ENCODE measurements around the gene KBTBD13. TPM values are rescaled to one million over a fixed set of nuclear protein-coding genes. Genes with fewer than 3 reads are reported as not detected.

The KBTBD13 gene
- total and polyA plus RNA-seq, 11 donors = 0.78 to 11.8 (median 4.2) TPM

- Histone ChIP-seq H3K4me3 (no peak within 1 kb of the TSS), H3K36me3 (peaks cover 0 to 86% (median 71%) of the 10 kb centered on the region in 9 donors), H3K27ac (no peak within 1 kb of the TSS), H3K27me3 (no peaks in the 10 kb centered on the region), H3K4me1 (peaks cover 0 to 6% (median 0%) of the 10 kb centered on the region in 12 donors), H3K9me3 (no peaks in the 10 kb centered on the region)
- ATAC-seq (no peak), DNase-seq (no peak)
- whole genome bisulfite sequencing, 4 donors = 84 to 92% (median 88%) methylated on average over 2 of the region's 2 CpGs
- intact Hi-C loops (cut with DNase I) = no loop called here
- TF ChIP-seq CTCF (IDR thresholded peaks at IDR 0.05) = no peak
- no peak for TF ChIP-seq POLR2A (IDR thresholded peaks at IDR 0.05)
These were observed 38.5 kb downstream of the KBTBD13 start, which contains the start of gene UBAP1L for GRCh38 chr15:65115086-65115485. Gene UBAP1L (minus strand): TSS chr15:65115200. CDS start chr15:65106215, 8,985 bp downstream.

- intact Hi-C loops (cut with DNase I) = no loop called here
- no peak for ATAC-seq
- 75 to 78% (median 76%) methylated on average over 5 of the region's 5 CpGs for WGBS, 4 donors
These were observed 39.0 kb downstream of the KBTBD13 start for GRCh38 chr15:65115542-65115941.

More at GRCh38 chr15:65115542-65115941, 39.0 kb downstream of the KBTBD13 start:
- no peak overlapping the region for H3K4me3 ChIP-seq
- H3K9me3 ChIP-seq = no peaks in the 10 kb centered on the region
- no peak overlapping the region for H3K27ac ChIP-seq
- no peaks in the 10 kb centered on the region for H3K27me3 ChIP-seq
- TF ChIP-seq POLR2A (IDR thresholded peaks at IDR 0.05) = no peak
- no peak for TF ChIP-seq CTCF (IDR thresholded peaks at IDR 0.05)
- H3K4me1 ChIP-seq = peaks cover 0 to 3% (median 0%) of the 10 kb centered on the region in 12 donors
- DNase-seq = no peak
- peaks cover 0 to 91% (median 71%) of the 10 kb centered on the region in 9 donors for H3K36me3 ChIP-seq

Other genes with a start within 250 kb of the KBTBD13 start
- gene PLEKHO2, start 234.8 kb upstream of the KBTBD13 start, total RNA-seq = 10 to 100 TPM in 3 of 9 donors, 1 to 10 TPM in 6; 7.0 to 50.8 (median 9.2) TPM
- 10 to 100 TPM in 1 of 2 donors, 1 to 10 TPM in 1; 5.3 to 13.4 TPM for gene PLEKHO2, start 234.8 kb upstream of the KBTBD13 start, polyA plus RNA-seq
- gene ANKDD1A, start 164.8 kb upstream of the KBTBD13 start, total RNA-seq = 1 to 10 TPM in 5 of 9 donors, under 1 TPM in 4; 0.42 to 3.4 (median 1.1) TPM
- gene ANKDD1A, start 164.8 kb upstream of the KBTBD13 start, polyA plus RNA-seq = 1 to 10 TPM in 1 of 2 donors, under 1 TPM in 1; 0.88 to 1.2 TPM
- gene SPG21, start 86.8 kb upstream of the KBTBD13 start, total RNA-seq = 10 to 100 TPM; 38.2 to 63.6 (median 48.7) TPM
- 10 to 100 TPM; 34.9 to 70.3 TPM for gene SPG21, start 86.8 kb upstream of the KBTBD13 start, polyA plus RNA-seq
- gene MTFMT, start 47.1 kb upstream of the KBTBD13 start, total RNA-seq = 10 to 100 TPM; 14.3 to 41.0 (median 20.5) TPM
- gene MTFMT, start 47.1 kb upstream of the KBTBD13 start, polyA plus RNA-seq = 10 to 100 TPM in 1 of 2 donors, 1 to 10 TPM in 1; 6.0 to 14.4 TPM
- gene SLC51B, start 31.4 kb upstream of the KBTBD13 start, total RNA-seq = not detected
- gene SLC51B, start 31.4 kb upstream of the KBTBD13 start, polyA plus RNA-seq = under 1 TPM in 1 of 2 donors, not detected in 1; 0.08 TPM
- 10 to 100 TPM in 7 of 9 donors, 1 to 10 TPM in 2; 8.3 to 35.0 (median 12.2) TPM for gene RASL12, start 8.8 kb upstream of the KBTBD13 start, total RNA-seq
- gene RASL12, start 8.8 kb upstream of the KBTBD13 start, polyA plus RNA-seq = 10 to 100 TPM; 13.3 to 13.7 TPM
- 1 to 10 TPM in 7 of 9 donors, under 1 TPM in 2; 0.93 to 2.2 (median 1.3) TPM for gene UBAP1L, start 38.5 kb downstream of the KBTBD13 start, total RNA-seq
- gene UBAP1L, start 38.5 kb downstream of the KBTBD13 start, polyA plus RNA-seq = 1 to 10 TPM in 1 of 2 donors, under 1 TPM in 1; 0.51 to 1.8 TPM
- 10 to 100 TPM in 8 of 9 donors, 1 to 10 TPM in 1; 9.5 to 21.9 (median 13.9) TPM for gene PDCD7, start 57.1 kb downstream of the KBTBD13 start, total RNA-seq
- gene PDCD7, start 57.1 kb downstream of the KBTBD13 start, polyA plus RNA-seq = 10 to 100 TPM; 10.6 to 11.1 TPM
- 10 to 100 TPM; 43.8 to 64.8 (median 57.2) TPM for gene CLPX, start 108.6 kb downstream of the KBTBD13 start, total RNA-seq
- 10 to 100 TPM; 11.2 to 29.2 TPM for gene CLPX, start 108.6 kb downstream of the KBTBD13 start, polyA plus RNA-seq
- 10 to 100 TPM in 6 of 9 donors, 1 to 10 TPM in 3; 6.2 to 58.5 (median 12.3) TPM for gene CILP, start 134.7 kb downstream of the KBTBD13 start, total RNA-seq
- gene CILP, start 134.7 kb downstream of the KBTBD13 start, polyA plus RNA-seq = 10 to 100 TPM in 1 of 2 donors, under 1 TPM in 1; 0.76 to 12.0 TPM
- 1 to 10 TPM; 2.7 to 7.0 (median 4.8) TPM for gene PARP16, start 210.1 kb downstream of the KBTBD13 start, total RNA-seq
- 1 to 10 TPM; 3.0 to 4.8 TPM for gene PARP16, start 210.1 kb downstream of the KBTBD13 start, polyA plus RNA-seq
- gene RNU5A-1, start 219.3 kb downstream of the KBTBD13 start, total RNA-seq = not detected
- gene RNU5A-1, start 219.3 kb downstream of the KBTBD13 start, polyA plus RNA-seq = not detected
- gene RNU5B-1, start 227.9 kb downstream of the KBTBD13 start, total RNA-seq = 10 to 100 TPM in 2 of 9 donors, not detected in 7; 18.6 to 30.4 TPM
- not detected for gene RNU5B-1, start 227.9 kb downstream of the KBTBD13 start, polyA plus RNA-seq

Data from heart left ventricle (tissue), 16 donors.